ENCODE data around the gene GOLGA1. TPM values are rescaled to one million over a fixed set of nuclear protein-coding genes. Genes with fewer than 3 reads are reported as not detected.
"Not testable (repeated sequence)": the region's sequence is repeated elsewhere in the genome, so short reads cannot be mapped to it uniquely, and the experiment has no call there.

The GOLGA1 gene
- total RNA-seq, 2 experiments from 2014 or later, result 13.5 to 19.0 TPM

- Mint-ChIP-seq H3K9me3 (ENCODE audit: low read depth) (no peaks in the 10 kb centered on the region), H3K4me1 (no peaks in the 10 kb centered on the region), H3K36me3 (no peaks in the 10 kb centered on the region), H3K4me3 (no peak overlapping the region), H3K27me3 (no peaks in the 10 kb centered on the region), H3K27ac (no peak overlapping the region)
- CTCF ChIA-PET, result no interaction called here
- DNase-seq (no peak), ATAC-seq (no peak)
Measured at GRCh38 chr9:124954255-124954654, 13.4 kb upstream of the GOLGA1 start.

DNA sequence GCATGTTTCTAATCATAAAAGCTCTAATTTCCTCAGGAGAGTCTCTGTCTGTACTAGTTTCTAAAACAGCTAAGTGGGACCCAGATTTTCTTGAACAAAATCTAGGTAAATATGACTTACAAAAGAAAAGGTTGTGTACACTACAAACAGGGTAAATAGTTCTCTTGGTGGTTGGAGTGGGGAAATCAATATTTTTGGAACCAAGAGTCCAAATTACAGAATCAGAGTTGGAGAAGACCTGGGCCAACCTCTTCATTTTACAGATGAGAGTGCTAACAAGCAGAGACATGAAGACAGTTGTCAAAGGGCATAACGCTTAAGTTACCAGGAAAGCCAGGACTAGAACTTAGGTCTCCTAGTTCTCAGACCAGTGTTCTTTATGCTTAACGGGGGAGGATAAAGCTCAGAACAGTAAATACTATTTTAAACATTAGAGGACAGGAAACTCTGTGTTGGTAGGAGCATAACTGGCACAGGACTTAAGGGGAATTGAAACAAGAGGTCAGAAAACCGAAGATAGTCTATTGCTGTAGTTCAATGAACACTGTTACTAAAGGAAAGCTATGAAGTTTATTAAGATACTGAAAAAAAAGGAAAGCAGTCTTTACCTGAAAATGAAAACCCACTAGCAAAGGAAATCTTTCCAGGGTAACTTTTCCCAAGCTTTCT, 9.3 kb upstream of the GOLGA1 start:
- no peaks in the 10 kb centered on the region for H3K27me3 Mint-ChIP-seq
- CTCF ChIA-PET, result interaction anchor here (1.0 kb wide), 1 partner anchor 18 kb away, joined by 3 read pairs; no protein-coding TSS in a partner anchor
- H3K9me3 Mint-ChIP-seq (ENCODE audit: low read depth), result no peaks in the 10 kb centered on the region
- no peak overlapping the region for H3K4me3 Mint-ChIP-seq
- no peak overlapping the region for H3K27ac Mint-ChIP-seq
- no peak for DNase-seq
- no peaks in the 10 kb centered on the region for H3K36me3 Mint-ChIP-seq
- ATAC-seq, result no peak
- H3K4me1 Mint-ChIP-seq, result no peaks in the 10 kb centered on the region

DNA sequence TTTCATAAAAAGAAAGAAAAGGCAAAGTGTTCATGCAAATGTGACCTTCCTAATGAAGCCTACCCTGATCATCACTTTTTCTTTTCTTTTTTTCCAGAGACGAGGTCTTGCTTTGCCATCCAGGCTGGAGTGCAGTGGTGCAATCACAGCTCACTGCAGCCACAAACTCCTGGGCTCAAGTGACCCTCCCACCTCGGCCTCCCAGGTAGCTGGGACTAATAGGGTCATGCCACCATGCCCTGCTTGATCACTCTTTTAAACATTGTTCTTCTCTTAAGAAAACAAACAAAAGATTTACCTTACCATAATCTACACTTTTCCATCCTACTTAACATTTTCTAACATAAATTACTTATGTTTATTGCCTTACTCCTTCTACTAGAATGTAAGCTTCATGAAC, 8.5 kb upstream of the GOLGA1 start:
- Mint-ChIP-seq H3K4me1 (no peaks in the 10 kb centered on the region), H3K36me3 (no peaks in the 10 kb centered on the region), H3K27ac (no peak overlapping the region), H3K9me3 (ENCODE audit: low read depth) (no peaks in the 10 kb centered on the region), H3K4me3 (no peak overlapping the region), H3K27me3 (no peaks in the 10 kb centered on the region)
- CTCF ChIA-PET, result interaction anchor here (0.6 to 1.0 kb wide), 2 partner anchors 19 to 30 kb away, joined by 3 read pairs; no protein-coding TSS in a partner anchor
- ATAC-seq (no peak), DNase-seq (no peak)

GRCh38 chr9:124947727-124948391, 7.0 kb upstream of the GOLGA1 start:
- DNase-seq (no peak), ATAC-seq (no peak)
- peaks cover 2% of the 10 kb centered on the region for H3K4me1 Mint-ChIP-seq
- CTCF ChIA-PET, result interaction anchor here (0.6 kb wide), 1 partner anchor 13 kb away, joined by 3 read pairs; no protein-coding TSS in a partner anchor
- H3K36me3 Mint-ChIP-seq, result peaks cover 1% of the 10 kb centered on the region
- H3K4me3 Mint-ChIP-seq, result no peak overlapping the region
- H3K9me3 Mint-ChIP-seq (ENCODE audit: low read depth), result no peaks in the 10 kb centered on the region
- no peaks in the 10 kb centered on the region for H3K27me3 Mint-ChIP-seq
- H3K27ac Mint-ChIP-seq, result no peak overlapping the region

- no peak overlapping the region for H3K27ac Mint-ChIP-seq
- H3K36me3 Mint-ChIP-seq, result peaks cover 2% of the 10 kb centered on the region
- CTCF ChIA-PET, result no interaction called here
- H3K4me1 Mint-ChIP-seq, result peaks cover 10% of the 10 kb centered on the region
- DNase-seq (no peak), ATAC-seq (no peak)
- H3K4me3 Mint-ChIP-seq, result no peak overlapping the region
- no peaks in the 10 kb centered on the region for H3K27me3 Mint-ChIP-seq
- H3K9me3 Mint-ChIP-seq (ENCODE audit: low read depth), result no peaks in the 10 kb centered on the region
Measured at GRCh38 chr9:124946167-124946566, 5.3 kb upstream of the GOLGA1 start.

- no peaks in the 10 kb centered on the region for H3K27me3 Mint-ChIP-seq
- no peaks in the 10 kb centered on the region for H3K9me3 Mint-ChIP-seq (ENCODE audit: low read depth)
- peak overlapping the region; percentile 93 for H3K4me3 Mint-ChIP-seq
- DNase-seq (peak; percentile 86), ATAC-seq (peak; percentile 51)
- CTCF ChIA-PET, result interaction anchor here (0.6 to 1.3 kb wide), 5 partner anchors 25 to 202 kb away, joined by 3 to 13 read pairs (median 4); partner anchors contain the start of genes ARPC5L, RPL35, SCAI and WDR38
- peaks cover 28% of the 10 kb centered on the region for H3K4me1 Mint-ChIP-seq
- peaks cover 15% of the 10 kb centered on the region for H3K36me3 Mint-ChIP-seq
- H3K27ac Mint-ChIP-seq, result peak overlapping the region; percentile 95
Measured at GRCh38 chr9:124941679-124942561, 1.0 kb upstream of the GOLGA1 start.

DNA sequence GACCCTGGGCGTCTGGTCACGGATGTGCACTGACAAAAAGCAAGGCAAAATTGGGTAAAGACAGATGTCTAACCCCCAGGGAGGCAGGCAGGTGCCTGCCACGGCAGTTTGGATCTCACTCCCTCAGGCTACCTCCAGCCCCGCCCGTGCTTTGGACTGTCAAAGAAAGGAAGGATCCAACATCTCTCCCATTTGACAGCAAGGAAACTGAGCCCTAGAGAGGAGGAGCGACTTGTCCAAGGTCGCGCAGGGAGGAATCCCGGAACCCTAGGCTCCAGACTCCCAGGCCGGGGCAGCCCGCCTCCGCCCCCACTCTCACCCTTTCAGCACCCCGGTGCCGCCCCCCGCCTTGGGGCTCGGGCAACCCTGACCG, 376 bp downstream of the GOLGA1 start:
- Mint-ChIP-seq H3K36me3 (peaks cover 22% of the 10 kb centered on the region), H3K4me1 (peaks cover 28% of the 10 kb centered on the region), H3K27me3 (no peaks in the 10 kb centered on the region), H3K27ac (peak overlapping the region; percentile 95), H3K9me3 (ENCODE audit: low read depth) (no peaks in the 10 kb centered on the region), H3K4me3 (peak overlapping the region; percentile 93)
- DNase-seq (no peak), ATAC-seq (no peak)
- CTCF ChIA-PET, result interaction anchor here (1.2 kb wide), 1 partner anchor 202 kb away, joined by 3 read pairs; the partner anchor contains the start of gene SCAI

GRCh38 chr9:124939944-124940343, 939 bp downstream of the GOLGA1 start:
- H3K27me3 Mint-ChIP-seq, result no peaks in the 10 kb centered on the region
- H3K27ac Mint-ChIP-seq, result peak overlapping the region; percentile 95
- H3K4me3 Mint-ChIP-seq, result peak overlapping the region; percentile 93
- CTCF ChIA-PET, result interaction anchor here (1.0 to 1.6 kb wide), 3 partner anchors 11 to 203 kb away, joined by 3 to 4 read pairs (median 3); partner anchors contain the start of gene SCAI
- DNase-seq (no peak), ATAC-seq (no peak)
- H3K36me3 Mint-ChIP-seq, result peaks cover 22% of the 10 kb centered on the region
- H3K4me1 Mint-ChIP-seq, result peaks cover 28% of the 10 kb centered on the region
- no peaks in the 10 kb centered on the region for H3K9me3 Mint-ChIP-seq (ENCODE audit: low read depth)

DNA sequence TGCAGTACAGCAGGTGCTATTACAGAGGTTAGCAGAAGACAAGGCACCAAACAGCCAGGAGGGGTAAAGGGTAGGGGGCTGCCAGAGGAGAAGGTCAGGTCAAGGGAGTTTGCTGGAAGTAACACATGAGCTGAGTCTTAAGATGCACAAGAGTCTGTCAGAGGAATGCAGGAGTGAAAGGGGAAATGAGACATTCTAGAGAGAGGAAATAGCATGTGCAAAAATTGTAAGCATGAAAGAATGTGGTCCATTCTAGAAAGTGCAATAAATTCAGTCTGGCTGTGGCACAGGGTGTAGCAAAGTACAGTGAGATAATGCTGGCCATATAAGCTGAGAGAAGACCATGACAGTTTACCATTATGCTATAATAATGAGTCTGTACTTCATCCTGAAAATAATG, 6.6 kb downstream of the GOLGA1 start:
- Mint-ChIP-seq H3K4me1 (peaks cover 19% of the 10 kb centered on the region), H3K27me3 (no peaks in the 10 kb centered on the region), H3K27ac (peak overlapping the region; percentile 13), H3K9me3 (ENCODE audit: low read depth) (no peaks in the 10 kb centered on the region), H3K4me3 (no peak overlapping the region), H3K36me3 (peaks cover 33% of the 10 kb centered on the region)
- ATAC-seq (no peak), DNase-seq (no peak)
- CTCF ChIA-PET, result interaction anchor here (0.8 kb wide), 1 partner anchor 94 kb away, joined by 3 read pairs; no protein-coding TSS in a partner anchor

- ATAC-seq (no peak), DNase-seq (no peak)
- CTCF ChIA-PET, result no interaction called here
- Mint-ChIP-seq H3K27me3 (no peaks in the 10 kb centered on the region), H3K4me3 (no peak overlapping the region), H3K36me3 (peaks cover 32% of the 10 kb centered on the region), H3K27ac (no peak overlapping the region), H3K9me3 (ENCODE audit: low read depth) (no peaks in the 10 kb centered on the region), H3K4me1 (peaks cover 8% of the 10 kb centered on the region)
Measured at GRCh38 chr9:124932333-124932732, 8.6 kb downstream of the GOLGA1 start.

- Mint-ChIP-seq H3K4me1 (peaks cover 6% of the 10 kb centered on the region), H3K4me3 (no peak overlapping the region), H3K36me3 (peaks cover 30% of the 10 kb centered on the region), H3K27ac (no peak overlapping the region), H3K9me3 (ENCODE audit: low read depth) (no peaks in the 10 kb centered on the region), H3K27me3 (no peaks in the 10 kb centered on the region)
- DNase-seq (no peak), ATAC-seq (no peak)
- CTCF ChIA-PET, result interaction anchor here (0.6 to 1.4 kb wide), 4 partner anchors 10 to 214 kb away, joined by 3 to 4 read pairs (median 4); partner anchors contain the start of gene SCAI
Measured at GRCh38 chr9:124929464-124929863, 11.4 kb downstream of the GOLGA1 start.

- no peak overlapping the region for H3K27ac Mint-ChIP-seq
- H3K4me1 Mint-ChIP-seq, result peaks cover 2% of the 10 kb centered on the region
- H3K27me3 Mint-ChIP-seq, result no peaks in the 10 kb centered on the region
- ATAC-seq (no peak), DNase-seq (no peak)
- H3K36me3 Mint-ChIP-seq, result peaks cover 22% of the 10 kb centered on the region
- no peaks in the 10 kb centered on the region for H3K9me3 Mint-ChIP-seq (ENCODE audit: low read depth)
- H3K4me3 Mint-ChIP-seq, result no peak overlapping the region
- CTCF ChIA-PET, result no interaction called here
Measured at GRCh38 chr9:124928116-124928515, 12.8 kb downstream of the GOLGA1 start.

- H3K27ac Mint-ChIP-seq; H3K27me3 Mint-ChIP-seq; H3K4me3 Mint-ChIP-seq; H3K9me3 Mint-ChIP-seq (ENCODE audit: low read depth); DNase-seq; ATAC-seq; H3K4me1 Mint-ChIP-seq; CTCF ChIA-PET: not testable (repeated sequence)
- H3K36me3 Mint-ChIP-seq, result peaks cover 23% of the 10 kb centered on the region
Measured at GRCh38 chr9:124920394-124920793, 20.5 kb downstream of the GOLGA1 start.
